ENCODE measurements around the gene DNAJB6.
A peak's percentile ranks its signal among the peaks of the same experiment; 100 is the strongest.
"Not testable (repeated sequence)": the region's sequence is repeated elsewhere in the genome, so short reads cannot be mapped to it uniquely, and the experiment has no call there.

DNAJB6 gene

GRCh38 chr7:157323401-157323800, 13.4 kb upstream of the DNAJB6 start:
- DNase-seq (ENCODE audit: low spot score) (no peak), FAIRE-seq (no peak)

GRCh38 chr7:157329447-157329846, 7.4 kb upstream of the DNAJB6 start:
- DNase-seq (ENCODE audit: low spot score) (no peak), FAIRE-seq (no peak)

- not testable (repeated sequence) for FAIRE-seq; DNase-seq (ENCODE audit: low spot score)
Measured at GRCh38 chr7:157330567-157330966, 6.2 kb upstream of the DNAJB6 start.

GRCh38 chr7:157331049-157331448, 5.8 kb upstream of the DNAJB6 start:
- DNase-seq (ENCODE audit: low spot score); FAIRE-seq: not testable (repeated sequence)

GRCh38 chr7:157335236-157335635, 1.6 kb upstream of the DNAJB6 start:
- FAIRE-seq, result no peak
- no peak for DNase-seq (ENCODE audit: low spot score)

- no peak for FAIRE-seq
- no peak for DNase-seq (ENCODE audit: low spot score)
Measured at GRCh38 chr7:157335991-157336382, 817 bp upstream of the DNAJB6 start.

- no peak for FAIRE-seq
- peak; percentile 42 for DNase-seq (ENCODE audit: low spot score)
Measured at GRCh38 chr7:157337316-157338149, 729 bp downstream of the DNAJB6 start.

GRCh38 chr7:157339777-157340677, 3.2 kb downstream of the DNAJB6 start:
- DNase-seq (ENCODE audit: low spot score) (peak; percentile 45), FAIRE-seq (peak; percentile 90)

GRCh38 chr7:157347217-157347904, 10.6 kb downstream of the DNAJB6 start:
- peak; percentile 85 for FAIRE-seq
- DNase-seq (ENCODE audit: low spot score), result peak; percentile 78

GRCh38 chr7:157348548-157348947, 11.7 kb downstream of the DNAJB6 start:
- FAIRE-seq (no peak), DNase-seq (ENCODE audit: low spot score) (no peak)

- no peak for DNase-seq (ENCODE audit: low spot score)
- no peak for FAIRE-seq
Measured at GRCh38 chr7:157352516-157352915, 15.7 kb downstream of the DNAJB6 start.

- FAIRE-seq, result no peak
- no peak for DNase-seq (ENCODE audit: low spot score)
Measured at GRCh38 chr7:157355784-157356511, 19.1 kb downstream of the DNAJB6 start.

- FAIRE-seq (no peak), DNase-seq (ENCODE audit: low spot score) (no peak)
Measured at GRCh38 chr7:157357129-157358040, 20.6 kb downstream of the DNAJB6 start.

- DNase-seq (ENCODE audit: low spot score), result no peak
- FAIRE-seq, result no peak
Measured at GRCh38 chr7:157358041-157358752, 21.4 kb downstream of the DNAJB6 start.

- no peak for FAIRE-seq
- DNase-seq (ENCODE audit: low spot score), result no peak
Measured at GRCh38 chr7:157358753-157359096, 21.9 kb downstream of the DNAJB6 start.

GRCh38 chr7:157359581-157359980, 22.8 kb downstream of the DNAJB6 start:
- no peak for FAIRE-seq
- no peak for DNase-seq (ENCODE audit: low spot score)

GRCh38 chr7:157360483-157361025, 23.8 kb downstream of the DNAJB6 start:
- FAIRE-seq (no peak), DNase-seq (ENCODE audit: low spot score) (no peak)

- FAIRE-seq (no peak), DNase-seq (ENCODE audit: low spot score) (no peak)
Measured at GRCh38 chr7:157361537-157361936, 24.7 kb downstream of the DNAJB6 start.

GRCh38 chr7:157362729-157363128, 25.9 kb downstream of the DNAJB6 start:
- FAIRE-seq, result no peak
- DNase-seq (ENCODE audit: low spot score), result no peak
